Measurements from ENCODE around the gene NFAM1. TPM values are rescaled to one million over a fixed set of nuclear protein-coding genes. Genes with fewer than 3 reads are reported as not detected.

The NFAM1 gene
- total and polyA plus RNA-seq, 8 donors: 0.15 to 18.1 (median 0.83) TPM

- Histone ChIP-seq H3K27ac (no peak overlapping the region), H3K9me3 (no peaks in the 10 kb centered on the region), H3K27me3 (no peaks in the 10 kb centered on the region), H3K4me1 (no peaks in the 10 kb centered on the region), H3K36me3 (peaks cover 0 to 7% (median 0%) of the 10 kb centered on the region in 4 donors), H3K4me3 (no peak overlapping the region)
- WGBS, 5 donors: 69 to 78% (median 74%) methylated on average over 15 of the region's 15 CpGs
- intact Hi-C loops (cut with DNase I; ENCODE audit: low total_unique reads): no loop called here
- TF ChIP-seq EP300 (IDR thresholded peaks at IDR 0.05): no peak
- TF ChIP-seq CTCF (IDR thresholded peaks at IDR 0.05): no peak
- no peak for TF ChIP-seq POLR2AphosphoS5 (IDR thresholded peaks at IDR 0.05)
- TF ChIP-seq POLR2A (IDR thresholded peaks at IDR 0.05): no peak
- DNase-seq: peak in 1 of 2 donors; percentile 86
These were observed 43.9 kb downstream of the NFAM1 start for GRCh38 chr22:42388130-42388797.

- Histone ChIP-seq H3K9me3 (no peaks in the 10 kb centered on the region), H3K4me3 (no peak overlapping the region), H3K27me3 (no peaks in the 10 kb centered on the region), H3K4me1 (no peaks in the 10 kb centered on the region), H3K27ac (no peak overlapping the region), H3K36me3 (peaks cover 0 to 7% (median 0%) of the 10 kb centered on the region in 4 donors)
- DNase-seq: no peak
- intact Hi-C loops (cut with DNase I; ENCODE audit: low total_unique reads): no loop called here
- 75 to 82% (median 81%) methylated on average over 5 to 6 of the region's 6 CpGs for WGBS, 5 donors
- TF ChIP-seq POLR2AphosphoS5 (IDR thresholded peaks at IDR 0.05) (no peak), POLR2A (IDR thresholded peaks at IDR 0.05) (no peak), EP300 (IDR thresholded peaks at IDR 0.05) (no peak), CTCF (IDR thresholded peaks at IDR 0.05) (no peak)
These were observed 44.6 kb downstream of the NFAM1 start for GRCh38 chr22:42387631-42388030.

GRCh38 chr22:42385696-42386095 is 46.5 kb downstream of the NFAM1 start:
- Histone ChIP-seq H3K27ac (no peak overlapping the region), H3K4me3 (no peak overlapping the region), H3K4me1 (no peaks in the 10 kb centered on the region), H3K9me3 (no peaks in the 10 kb centered on the region), H3K36me3 (peaks cover 0 to 7% (median 0%) of the 10 kb centered on the region in 4 donors), H3K27me3 (no peaks in the 10 kb centered on the region)
- DNase-seq: peak in 1 of 2 donors; percentile 45
- intact Hi-C loops (cut with DNase I; ENCODE audit: low total_unique reads): no loop called here
- WGBS, 5 donors: 75 to 84% (median 78%) methylated on average over 8 of the region's 8 CpGs
- TF ChIP-seq CTCF (IDR thresholded peaks at IDR 0.05): no peak
- no peak for TF ChIP-seq EP300 (IDR thresholded peaks at IDR 0.05)
- TF ChIP-seq POLR2AphosphoS5 (IDR thresholded peaks at IDR 0.05): no peak
- TF ChIP-seq POLR2A (IDR thresholded peaks at IDR 0.05): no peak

GRCh38 chr22:42384506-42384905 is 47.7 kb downstream of the NFAM1 start:
- Histone ChIP-seq H3K4me1 (no peaks in the 10 kb centered on the region), H3K9me3 (no peaks in the 10 kb centered on the region), H3K36me3 (peaks cover 0 to 7% (median 0%) of the 10 kb centered on the region in 4 donors), H3K27ac (no peak overlapping the region), H3K4me3 (no peak overlapping the region), H3K27me3 (no peaks in the 10 kb centered on the region)
- DNase-seq: no peak
- no peak for TF ChIP-seq EP300 (IDR thresholded peaks at IDR 0.05)
- TF ChIP-seq POLR2A (IDR thresholded peaks at IDR 0.05): no peak
- TF ChIP-seq CTCF (IDR thresholded peaks at IDR 0.05): no peak
- TF ChIP-seq POLR2AphosphoS5 (IDR thresholded peaks at IDR 0.05): no peak
- intact Hi-C loops (cut with DNase I; ENCODE audit: low total_unique reads): no loop called here
- WGBS, 5 donors: 64 to 89% (median 73%) methylated on average over 4 to 5 of the region's 5 CpGs
